KG1 (cell line): ENCODE data around the gene EIF3CL.
"Not testable (repeated sequence)": the region's sequence is repeated elsewhere in the genome, so short reads cannot be mapped to it uniquely, and the experiment has no call there.

Experiments
- DNase-seq: peaks from one replicate; lab custom pipeline; 2025; lab: John Stamatoyannopoulos, UW

The EIF3CL gene, protein sequence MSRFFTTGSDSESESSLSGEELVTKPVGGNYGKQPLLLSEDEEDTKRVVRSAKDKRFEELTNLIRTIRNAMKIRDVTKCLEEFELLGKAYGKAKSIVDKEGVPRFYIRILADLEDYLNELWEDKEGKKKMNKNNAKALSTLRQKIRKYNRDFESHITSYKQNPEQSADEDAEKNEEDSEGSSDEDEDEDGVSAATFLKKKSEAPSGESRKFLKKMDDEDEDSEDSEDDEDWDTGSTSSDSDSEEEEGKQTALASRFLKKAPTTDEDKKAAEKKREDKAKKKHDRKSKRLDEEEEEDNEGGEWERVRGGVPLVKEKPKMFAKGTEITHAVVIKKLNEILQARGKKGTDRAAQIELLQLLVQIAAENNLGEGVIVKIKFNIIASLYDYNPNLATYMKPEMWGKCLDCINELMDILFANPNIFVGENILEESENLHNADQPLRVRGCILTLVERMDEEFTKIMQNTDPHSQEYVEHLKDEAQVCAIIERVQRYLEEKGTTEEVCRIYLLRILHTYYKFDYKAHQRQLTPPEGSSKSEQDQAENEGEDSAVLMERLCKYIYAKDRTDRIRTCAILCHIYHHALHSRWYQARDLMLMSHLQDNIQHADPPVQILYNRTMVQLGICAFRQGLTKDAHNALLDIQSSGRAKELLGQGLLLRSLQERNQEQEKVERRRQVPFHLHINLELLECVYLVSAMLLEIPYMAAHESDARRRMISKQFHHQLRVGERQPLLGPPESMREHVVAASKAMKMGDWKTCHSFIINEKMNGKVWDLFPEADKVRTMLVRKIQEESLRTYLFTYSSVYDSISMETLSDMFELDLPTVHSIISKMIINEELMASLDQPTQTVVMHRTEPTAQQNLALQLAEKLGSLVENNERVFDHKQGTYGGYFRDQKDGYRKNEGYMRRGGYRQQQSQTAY

DNA sequence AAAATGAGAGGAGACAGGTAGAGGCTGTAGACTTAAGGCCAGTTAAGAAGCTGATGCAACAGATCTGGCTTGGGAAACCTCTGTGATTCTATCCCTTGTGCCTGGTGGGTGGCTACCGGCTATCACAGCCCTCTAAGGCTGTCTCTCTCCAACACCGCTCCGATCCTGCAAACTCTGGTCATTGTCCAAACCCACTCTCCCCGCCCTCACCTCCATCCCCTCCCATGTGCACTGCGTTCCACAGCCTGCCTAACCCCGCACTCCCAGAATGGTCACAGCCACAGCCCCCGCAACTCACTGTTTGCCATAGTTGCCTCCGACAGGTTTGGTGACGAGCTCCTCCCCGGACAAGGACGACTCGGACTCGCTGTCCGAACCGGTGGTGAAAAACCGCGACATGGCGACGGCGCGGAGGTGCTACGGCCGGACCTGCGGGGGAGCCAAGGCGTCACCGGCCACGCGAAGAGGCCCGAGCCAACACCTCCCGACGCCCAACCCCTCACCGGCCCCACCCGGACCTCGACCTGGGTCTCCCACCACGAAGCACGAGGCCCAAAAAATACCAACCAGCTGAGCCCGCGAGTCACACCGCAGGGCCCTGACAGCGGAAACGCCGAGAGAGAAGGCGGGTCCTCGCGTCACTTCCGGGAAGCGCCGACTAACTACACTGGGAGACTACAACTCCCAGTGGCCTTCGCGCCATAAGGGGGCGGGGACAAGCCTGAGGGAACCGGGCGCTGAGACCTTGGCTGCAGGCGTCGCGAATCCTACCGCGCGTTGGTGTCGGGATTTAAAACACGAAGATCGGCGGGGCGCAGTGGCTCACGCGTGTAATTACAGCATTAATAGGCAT, at the start of gene EIF3CL:
EIF3CL (minus strand) TSS at position 622 of the 853 bp plus-strand sequence; CDS start at position 399, 223 bp downstream.
- DNase-seq: not testable (repeated sequence)

DNA sequence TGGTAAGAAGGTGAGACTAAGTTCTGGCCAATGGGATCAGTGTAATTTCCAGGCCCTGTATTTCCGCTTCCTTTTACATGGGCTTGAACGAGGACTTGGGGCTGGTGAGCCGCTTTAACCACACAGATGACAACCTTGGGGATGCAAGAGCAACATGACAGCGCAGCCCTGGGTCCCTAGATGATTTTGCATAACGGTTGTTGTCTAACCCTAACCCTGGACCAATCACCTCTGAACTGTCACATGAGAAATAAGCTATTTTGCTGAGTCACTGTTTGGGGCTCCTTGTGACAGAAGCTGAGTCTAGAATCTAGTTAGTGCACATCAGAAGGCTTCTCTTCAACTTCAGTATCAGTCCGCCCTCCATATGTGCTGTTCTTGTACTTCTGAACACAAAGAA, 43.4 kb upstream of the EIF3CL start:
- not testable (repeated sequence) for DNase-seq

DNA sequence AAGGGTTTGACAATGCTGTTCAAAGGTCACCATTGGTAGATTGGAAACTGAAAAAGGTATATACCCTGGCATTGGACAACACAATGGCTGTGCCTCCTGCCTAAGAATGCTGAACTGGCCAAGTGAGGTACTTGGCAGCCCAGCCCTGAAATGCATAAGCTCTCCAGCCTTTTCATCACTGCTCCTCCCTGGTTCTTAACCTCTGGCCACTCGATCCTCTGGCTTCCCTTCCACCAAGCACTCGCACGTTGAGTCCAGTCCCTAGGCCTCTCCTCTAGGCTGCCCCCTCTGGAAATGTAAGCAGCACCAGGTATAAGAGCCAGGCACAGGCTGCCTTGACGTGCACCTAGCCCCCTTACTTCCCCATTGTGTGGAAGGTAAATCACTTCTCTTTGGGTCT, 42.7 kb upstream of the EIF3CL start:
- not testable (repeated sequence) for DNase-seq

DNA sequence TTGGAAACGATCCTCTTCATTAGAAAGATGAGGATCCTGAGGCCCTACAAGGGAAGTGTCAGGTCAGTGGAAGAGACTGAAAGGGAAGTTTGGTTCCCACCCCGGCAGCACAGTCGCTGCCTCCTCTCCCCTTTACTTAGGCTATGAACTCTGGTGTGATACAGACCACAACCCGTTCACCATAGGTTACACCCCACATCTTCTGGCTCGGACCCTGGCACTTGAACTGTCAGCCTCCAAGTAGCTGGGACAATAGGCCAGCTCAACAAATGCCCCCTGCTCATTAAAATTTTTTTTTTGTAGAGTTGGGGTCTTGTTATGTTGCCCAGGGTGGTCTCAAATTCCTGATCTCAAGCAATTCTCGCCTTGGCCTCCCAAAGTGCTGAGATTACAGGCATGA, 40.3 kb upstream of the EIF3CL start:
- not testable (repeated sequence) for DNase-seq

DNA sequence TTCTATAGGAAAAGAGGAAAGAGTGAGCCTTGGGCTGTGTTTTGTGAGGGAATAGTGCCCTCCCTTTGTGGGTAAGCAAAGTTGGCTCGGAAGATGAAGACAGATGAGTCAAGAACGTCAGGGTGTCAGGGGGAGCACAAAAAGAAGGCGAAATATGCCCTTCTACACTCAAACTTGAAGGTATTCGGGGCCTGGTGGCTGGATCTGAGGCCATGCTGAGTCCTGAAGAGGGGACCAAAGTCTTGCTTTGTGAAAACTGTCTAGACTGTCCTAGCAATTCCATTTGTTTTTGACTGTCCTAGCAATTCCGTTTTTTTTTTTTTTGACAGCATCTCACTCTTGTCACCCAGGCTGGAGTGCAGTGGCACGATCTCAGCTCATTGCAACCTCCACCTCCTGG, 35.3 kb upstream of the EIF3CL start:
- DNase-seq: not testable (repeated sequence)

DNA sequence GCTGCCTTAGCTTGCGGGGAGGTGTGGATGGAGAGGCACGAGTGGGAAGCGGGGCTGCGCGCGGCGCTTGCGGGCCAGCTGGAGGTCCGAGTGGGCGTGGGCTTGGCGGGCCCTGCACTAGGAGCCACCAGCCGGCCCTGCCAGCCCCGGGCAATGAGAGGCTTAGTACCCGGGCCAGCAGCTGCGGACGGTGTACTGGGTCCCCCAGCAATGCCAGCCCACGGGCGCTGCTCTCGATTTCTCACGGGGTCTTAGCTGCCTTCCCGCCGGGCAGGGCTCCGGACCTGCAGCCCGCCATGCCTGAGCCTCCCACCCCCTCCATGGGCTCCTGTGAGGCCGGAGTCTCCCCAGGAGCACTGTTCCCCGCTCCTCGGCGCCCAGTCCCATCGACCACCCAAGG, 31.7 kb upstream of the EIF3CL start:
- not testable (repeated sequence) for DNase-seq

DNA sequence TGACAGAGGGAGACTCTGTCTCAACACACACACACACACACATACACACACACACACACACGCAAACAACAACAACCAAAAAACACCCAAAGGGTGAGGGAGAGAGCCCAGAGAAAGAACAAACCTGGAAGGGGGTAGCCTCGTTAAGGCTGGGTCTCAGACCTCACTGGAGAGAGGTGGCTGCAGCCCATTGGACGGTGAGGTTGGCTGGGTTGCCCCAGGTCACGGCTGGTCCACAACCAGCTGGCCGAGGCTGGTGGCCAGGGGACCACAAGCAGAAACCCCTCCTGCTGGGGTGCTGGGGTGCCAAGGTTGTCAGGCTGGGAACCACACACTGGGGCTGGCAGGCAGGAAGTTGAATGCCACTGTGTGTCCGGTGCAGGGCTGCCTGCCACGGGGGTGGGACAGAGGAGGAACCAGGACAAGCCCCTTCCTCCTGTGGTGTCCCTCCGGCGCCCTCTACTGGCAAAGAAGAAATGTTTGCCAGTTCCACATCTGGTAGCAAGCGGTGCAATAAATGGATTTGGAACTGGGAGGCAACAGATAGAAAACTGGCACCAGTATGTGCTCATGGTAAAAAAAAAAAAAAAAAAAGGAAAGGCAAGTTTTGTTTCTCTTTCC, 22.5 kb upstream of the EIF3CL start:
- DNase-seq: not testable (repeated sequence)

DNA sequence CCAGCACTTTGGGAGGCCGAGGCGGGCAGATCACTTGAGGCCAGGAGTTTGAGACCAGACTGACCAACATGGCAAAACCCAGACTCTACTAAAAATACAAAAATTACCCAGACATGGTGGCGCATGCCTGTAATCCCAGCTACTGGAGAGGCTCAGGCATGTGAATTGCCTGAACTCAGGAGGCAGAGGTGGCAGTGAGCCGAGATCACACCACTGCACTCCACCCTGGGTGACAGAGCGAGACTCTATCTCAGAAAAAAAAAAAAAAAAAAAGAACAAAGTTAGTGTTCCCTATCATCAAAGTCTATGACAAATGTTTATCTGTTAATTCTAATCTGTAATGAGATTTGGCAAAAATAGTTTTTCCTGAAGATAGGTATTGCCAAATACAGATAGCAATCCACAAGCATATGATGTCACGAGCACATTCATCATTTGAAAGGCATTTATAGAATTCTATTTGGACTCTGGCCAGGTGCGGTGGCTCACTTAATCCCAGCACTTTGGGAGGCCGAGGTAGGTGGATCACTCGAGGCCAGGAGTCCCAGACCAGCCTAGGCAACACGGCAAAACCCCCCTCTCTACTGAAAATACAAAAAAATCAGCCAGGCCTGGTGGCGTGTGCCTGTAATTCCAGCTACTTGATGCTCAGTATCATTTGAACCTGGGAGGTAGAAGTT, 17.6 kb upstream of the EIF3CL start:
- not testable (repeated sequence) for DNase-seq

DNA sequence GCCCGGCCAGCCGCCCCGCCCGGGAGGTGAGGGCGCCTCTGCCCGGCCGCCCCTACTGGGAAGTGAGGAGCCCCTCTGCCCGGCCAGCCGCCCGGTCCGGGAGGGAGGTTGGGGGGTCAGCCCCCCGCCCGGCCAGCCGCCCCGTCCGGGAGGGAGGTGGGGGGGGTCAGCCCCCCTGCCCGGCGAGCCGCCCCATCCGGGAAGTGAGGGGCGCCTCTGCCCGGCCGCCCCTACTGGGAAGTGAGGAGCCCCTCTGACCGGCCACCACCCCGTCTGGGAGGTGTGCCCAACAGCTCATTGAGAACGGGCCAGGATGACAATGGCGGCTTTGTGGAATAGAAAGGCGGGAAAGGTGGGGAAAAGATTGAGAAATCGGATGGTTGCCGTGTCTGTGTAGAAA, 13.4 kb upstream of the EIF3CL start:
- not testable (repeated sequence) for DNase-seq

DNA sequence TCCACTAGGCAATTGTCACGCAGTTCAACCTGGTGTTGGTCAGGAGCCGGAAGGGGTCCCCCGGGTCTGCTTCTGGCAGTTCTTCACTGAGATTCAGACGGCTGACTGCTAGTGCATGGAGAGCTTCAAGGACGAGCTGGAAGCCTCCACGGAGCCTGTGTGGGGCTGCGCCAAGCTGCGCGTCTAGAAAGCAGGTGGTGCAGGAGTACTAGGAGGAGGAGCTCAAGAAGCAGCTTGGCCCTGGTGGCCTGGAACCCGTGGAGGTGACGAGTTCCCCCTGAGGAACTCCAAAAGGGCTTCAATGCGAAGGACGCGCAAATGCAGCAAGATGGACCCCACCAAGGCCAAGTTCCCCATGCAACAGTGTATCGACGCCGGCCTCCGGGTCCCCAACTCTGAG, 10.9 kb upstream of the EIF3CL start:
- not testable (repeated sequence) for DNase-seq

DNA sequence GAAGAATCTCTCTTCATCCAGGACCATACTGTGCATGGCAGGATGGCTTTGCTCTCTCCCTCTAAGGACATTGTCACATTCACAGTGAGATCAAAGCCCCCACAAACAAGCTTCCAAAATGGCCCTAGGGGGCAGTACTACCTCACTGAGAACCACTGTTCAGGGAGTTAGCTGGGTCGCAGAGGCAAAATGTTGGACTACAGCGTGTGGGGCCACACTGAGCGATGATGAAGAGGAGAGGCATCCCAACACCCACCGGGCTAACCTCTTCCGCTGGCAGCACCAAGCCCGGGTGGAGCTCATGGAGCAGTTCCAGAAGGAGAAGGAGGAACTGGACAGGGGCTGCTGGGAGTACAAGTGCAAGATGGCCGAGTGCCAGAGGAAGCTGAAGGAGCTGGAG, 9.9 kb upstream of the EIF3CL start:
- not testable (repeated sequence) for DNase-seq

DNA sequence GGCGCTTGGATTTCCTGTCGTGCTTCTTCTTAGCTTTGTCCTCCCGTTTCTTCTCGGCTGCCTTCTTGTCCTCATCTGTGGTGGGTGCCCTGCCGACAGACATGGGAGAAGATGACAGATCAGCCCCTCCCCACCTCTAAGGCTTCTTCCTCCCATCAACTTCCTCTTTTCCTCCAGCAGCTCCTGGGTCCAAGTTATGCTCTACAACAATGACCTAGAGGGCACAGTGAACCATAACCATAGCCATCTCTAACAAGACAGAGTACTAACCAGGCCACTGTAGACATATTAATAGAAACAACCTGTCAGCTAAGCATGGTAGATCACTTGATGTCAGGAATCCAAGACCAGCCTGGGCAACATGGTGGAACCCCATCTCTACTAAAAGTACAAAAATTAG, 11.6 kb downstream of the EIF3CL start:
- DNase-seq: not testable (repeated sequence)

DNA sequence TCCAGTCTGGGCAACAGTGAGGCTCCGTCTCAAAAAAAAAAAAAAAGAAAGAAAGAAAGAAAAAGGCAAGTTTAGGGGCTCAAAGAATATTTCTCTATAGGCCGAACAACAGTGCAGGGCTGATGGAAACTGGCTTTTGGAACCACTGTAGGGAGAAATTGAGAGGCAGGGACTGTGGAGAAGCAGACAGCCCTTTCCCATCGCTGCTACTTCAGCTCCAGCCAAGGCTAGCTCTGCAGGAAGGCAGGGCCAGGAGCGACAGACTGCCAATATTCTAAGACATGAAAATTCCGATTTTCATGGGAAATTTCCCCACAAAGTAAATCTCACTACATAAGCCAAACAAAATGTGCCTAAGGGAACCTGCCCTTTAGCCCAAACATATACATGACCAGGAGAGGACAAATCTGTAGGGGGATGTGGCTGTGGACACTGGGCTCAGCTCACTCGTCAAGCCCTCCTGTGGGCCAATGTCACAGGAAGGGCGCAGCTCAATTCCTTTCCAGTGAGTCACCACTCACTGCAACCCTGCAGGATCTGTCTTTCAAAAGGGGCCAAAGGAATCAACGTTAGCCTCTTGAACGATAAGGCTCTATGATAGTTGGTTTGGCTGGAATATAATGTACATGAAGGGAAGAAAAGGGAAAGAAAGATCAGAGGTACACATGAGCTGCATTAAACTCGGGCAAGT, 21.3 kb downstream of the EIF3CL start:
- DNase-seq: not testable (repeated sequence)

DNA sequence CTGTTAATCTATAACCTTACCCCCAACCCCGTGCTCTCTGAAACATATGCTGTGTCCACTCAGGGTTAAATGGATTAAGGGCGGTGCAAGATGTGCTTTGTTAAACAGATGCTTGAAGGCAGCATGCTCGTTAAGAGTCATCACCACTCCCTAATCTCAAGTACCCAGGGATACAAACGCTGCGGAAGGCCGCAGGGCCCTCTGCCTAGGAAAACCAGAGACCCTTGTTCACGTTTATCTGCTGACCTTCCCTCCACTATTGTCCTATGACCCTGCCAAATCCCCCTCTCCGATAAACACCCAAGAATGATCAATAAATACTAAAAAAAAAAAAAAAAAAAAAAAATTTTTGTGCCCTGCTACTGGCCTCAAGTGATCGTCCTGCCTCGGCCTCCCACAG, 25.8 kb downstream of the EIF3CL start:
- DNase-seq: not testable (repeated sequence)

DNA sequence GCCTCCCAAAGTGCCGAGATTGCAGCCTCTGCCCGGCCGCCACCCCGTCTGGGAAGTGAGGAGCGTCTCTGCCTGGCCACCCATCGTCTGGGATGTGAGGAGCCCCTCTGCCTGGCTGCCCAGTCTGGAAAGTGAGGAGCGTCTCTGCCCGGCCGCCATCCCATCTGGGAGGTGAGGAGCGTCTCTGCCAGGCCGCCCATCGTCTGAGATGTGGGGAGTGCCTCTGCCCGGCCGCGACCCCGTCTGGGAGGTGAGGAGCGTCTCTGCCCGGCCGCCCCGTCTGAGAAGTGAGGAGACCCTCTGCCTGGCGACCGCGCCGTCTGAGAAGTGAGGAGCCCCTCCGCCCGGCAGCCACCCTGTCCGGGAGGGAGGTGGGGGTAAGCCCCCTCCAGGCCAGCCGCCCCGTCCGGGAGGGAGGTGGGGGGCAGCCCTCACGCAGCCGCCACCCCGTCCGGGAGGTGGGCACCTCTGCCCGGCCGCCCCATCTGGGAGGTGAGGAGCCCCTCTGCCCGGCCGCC, 26.5 kb downstream of the EIF3CL start:
- DNase-seq: not testable (repeated sequence)

DNA sequence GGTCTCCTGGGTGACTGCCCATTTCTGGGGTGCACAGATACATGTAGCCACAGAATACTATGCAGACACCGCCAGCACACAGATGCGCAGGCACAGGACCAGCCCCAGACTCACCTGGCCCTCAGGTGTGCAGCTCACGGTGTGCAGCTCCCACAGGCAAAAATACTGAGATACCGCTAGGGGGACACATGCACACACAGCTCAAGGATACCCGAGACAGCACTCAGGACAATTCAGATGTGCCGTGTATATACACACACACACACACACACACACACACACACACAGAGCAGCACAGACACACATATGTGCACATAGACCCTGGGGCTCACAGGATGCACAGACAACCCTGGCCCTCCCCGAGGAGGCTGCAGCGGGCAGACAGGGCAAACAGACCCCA, 28.5 kb downstream of the EIF3CL start:
- not testable (repeated sequence) for DNase-seq

DNA sequence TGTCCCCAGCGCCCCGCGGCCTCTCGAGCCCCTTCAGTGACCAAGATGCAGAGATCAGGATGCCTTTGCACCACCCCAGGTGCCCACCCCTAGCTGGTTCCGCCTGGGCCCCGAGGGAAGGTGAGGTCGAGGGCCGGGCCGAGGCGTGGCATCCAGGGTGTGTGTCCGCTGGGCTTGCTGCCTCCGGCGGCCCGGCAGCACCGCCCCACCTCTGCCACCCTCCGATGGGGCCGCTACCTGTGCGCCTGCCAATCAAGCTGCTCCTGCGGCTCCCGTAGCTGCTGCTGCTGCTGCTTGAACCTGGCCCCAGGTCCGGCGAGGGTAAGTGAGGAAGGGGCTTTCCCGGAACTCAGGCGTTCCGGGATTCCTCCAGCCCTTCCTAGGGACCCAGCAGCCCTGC, 29.4 kb downstream of the EIF3CL start:
- not testable (repeated sequence) for DNase-seq

DNA sequence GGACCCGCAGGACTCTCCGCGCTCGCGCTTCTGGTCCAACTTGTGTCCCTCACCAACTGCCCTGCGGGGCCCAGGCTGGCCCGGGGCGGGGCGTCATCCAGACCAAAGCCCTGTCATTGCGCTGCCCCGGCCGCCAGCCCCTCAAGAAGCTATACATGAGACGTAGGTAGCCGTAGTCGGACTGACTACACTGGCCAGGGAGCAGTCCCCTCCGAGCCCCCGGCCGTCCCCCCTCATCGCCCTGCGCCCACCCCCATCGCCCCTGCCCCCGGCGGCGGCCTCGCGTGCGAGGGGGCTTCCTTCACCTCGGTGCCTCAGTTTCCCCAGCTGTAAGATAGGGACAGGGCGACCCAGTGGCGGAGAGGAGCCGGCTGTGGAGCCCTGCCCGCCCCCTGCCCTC, 35.7 kb downstream of the EIF3CL start:
- not testable (repeated sequence) for DNase-seq

DNA sequence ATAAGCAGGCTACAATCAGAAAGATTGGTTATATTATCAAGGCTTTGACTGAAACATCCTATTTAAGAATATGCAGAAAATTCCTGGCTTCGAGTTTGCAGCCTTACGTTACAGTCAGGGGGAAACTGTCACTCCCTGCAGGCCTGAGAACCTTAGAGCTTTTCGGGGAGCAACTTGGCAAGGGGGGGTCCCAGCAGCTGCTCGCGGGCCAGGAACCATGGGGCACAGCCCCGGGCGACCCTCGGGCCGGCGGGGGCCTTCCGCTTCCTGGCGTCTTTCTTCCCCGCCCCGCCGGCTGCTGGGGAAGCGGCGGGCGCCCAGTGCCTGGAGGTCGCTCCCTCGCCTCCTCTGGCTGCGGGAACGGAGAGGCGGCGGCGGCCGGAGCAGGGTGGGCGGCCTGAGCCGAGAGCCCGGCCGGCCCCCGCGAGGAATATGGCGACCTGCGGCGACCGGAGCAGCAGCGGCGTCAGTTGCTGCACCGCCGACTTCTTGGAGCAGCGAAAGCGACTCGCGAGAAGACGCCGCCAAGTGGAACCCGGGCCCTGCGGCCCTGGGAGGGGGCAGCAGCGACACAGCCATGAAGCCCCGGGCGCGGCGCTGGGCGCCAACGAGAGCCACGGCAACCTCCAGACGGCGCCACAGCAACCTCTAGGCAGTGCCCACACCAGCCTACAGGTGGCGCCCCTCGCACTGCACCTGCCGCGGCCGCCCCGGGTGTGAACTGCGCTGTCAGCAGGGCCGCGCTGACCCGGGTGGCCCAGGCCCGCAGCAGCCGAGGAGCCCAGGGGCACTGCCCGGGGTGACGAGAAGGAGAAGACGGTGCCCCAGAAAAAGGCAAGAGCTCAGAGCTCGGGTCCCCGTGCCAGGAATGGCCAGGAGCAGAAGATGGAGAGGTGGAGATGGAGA, 39.1 kb downstream of the EIF3CL start:
- DNase-seq: not testable (repeated sequence)
